ENCODE data around the gene IPCEF1.
"Not testable (repeated sequence)": the region's sequence is repeated elsewhere in the genome, so short reads cannot be mapped to it uniquely, and the experiment has no call there.

IPCEF1 gene

DNA sequence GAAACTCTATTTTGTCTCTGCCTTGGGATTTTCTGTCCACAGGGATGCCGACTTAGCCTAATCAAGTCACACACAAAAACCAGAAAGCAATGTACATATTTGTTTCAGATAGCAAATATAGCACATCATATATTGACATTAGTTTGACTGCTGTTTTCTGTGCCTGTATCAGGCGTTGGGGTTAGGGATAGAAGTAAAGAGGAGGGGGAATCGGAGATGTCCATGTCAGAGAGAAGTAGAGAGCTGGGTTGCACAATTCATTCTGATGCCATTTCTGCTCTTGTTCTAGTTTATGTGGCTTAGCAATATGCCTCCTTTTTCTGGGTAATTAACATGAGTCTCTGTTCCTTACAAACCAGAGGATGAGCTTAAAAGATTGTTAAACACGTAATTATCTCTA, 14.7 kb upstream of the IPCEF1 start:
- no peak for DNase-seq

DNA sequence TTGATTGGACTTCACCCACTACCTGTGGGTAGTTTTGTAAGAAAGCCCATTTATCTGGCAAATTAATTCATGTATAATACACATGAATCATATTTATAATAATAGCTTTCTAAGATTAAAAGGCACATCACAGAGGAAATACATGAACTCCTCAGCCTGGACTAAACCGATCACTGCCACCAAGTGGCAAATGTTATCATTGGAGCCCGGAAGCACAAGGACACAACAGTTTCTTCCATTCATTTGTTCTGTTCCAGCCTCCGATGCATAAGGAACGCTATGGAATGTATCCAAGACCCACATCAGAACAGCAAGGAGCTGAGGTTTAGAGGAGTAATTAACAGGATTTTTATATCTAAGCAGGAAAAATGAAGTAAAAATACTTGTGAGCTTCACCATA, 13.9 kb upstream of the IPCEF1 start:
- no peak for DNase-seq

DNA sequence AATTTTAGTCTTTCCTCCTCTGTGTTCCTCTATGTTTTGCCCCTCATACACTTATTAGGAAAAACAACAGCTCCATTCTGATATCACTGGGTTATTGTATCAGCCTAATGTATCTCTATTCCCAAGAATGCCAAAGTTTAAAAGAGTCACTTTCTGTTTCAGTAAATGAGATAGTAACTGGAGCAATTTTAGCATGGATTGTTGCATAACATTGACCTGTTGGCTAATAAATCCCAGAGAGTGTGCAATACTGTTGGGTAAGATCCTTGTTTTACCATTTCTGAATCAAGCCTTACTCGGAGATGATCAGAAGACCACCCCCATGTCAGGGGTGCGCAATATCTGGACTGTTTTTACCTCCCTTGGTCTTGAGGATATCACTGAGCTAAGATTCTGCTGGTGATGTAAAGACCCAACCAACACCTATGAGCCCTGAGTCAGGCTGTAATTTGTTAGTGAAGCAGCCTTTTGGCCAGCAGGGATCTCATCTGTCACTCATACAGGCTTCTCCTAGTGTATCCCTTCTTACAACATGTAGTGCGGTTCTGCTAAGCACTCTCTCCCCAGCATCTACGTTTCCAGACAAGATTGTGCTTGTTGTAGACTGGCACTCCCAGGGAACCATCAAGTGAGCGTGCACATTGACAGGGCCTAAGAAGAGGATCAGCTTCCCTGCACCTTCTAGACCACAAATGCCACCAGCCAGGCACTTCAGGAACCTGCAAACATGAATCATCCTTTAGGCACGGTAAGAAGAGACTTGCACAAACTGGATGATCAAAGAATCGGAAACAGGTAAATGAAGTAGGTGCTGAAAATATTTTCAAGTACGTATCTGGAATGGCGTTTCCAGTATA, 11.5 kb upstream of the IPCEF1 start:
- no peak for DNase-seq

DNA sequence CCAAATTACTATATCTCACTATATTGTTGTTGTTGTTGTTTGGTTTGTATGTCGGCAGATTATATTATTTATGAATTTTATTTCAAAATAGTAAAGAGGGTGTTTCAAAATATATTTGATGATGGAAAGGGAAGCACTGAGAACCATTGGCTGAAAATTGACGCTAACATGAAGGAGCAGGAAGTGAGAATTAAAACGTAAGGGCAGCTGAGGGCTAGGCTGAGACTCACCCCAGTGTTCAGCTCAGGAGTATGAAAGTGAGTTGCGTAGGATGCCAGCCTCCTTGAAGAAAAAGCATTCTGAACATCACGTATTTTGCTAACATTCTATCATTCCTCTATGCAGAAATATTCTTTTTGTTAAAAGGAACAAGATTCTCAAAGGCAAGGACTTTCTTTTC, 10.7 kb upstream of the IPCEF1 start:
- no peak for DNase-seq

DNA sequence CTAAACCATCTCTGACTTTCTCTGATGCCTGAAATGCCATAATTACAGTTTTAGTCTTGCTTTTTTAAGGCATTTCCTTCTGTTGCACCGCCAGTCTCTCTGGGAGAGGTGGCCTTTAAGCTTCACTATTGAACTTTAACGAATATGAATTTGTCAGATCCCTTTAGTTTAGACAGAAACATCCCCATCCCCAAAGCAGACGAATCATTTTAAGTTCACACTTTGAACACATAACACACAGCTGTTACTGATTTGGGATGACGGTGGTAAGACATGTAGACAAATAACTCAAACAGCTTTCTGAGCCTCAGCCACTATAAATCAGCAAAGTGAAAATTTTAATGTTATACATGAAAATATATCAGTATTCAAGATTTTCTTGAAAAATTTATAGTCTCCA, 7.2 kb upstream of the IPCEF1 start:
- no peak for DNase-seq

DNA sequence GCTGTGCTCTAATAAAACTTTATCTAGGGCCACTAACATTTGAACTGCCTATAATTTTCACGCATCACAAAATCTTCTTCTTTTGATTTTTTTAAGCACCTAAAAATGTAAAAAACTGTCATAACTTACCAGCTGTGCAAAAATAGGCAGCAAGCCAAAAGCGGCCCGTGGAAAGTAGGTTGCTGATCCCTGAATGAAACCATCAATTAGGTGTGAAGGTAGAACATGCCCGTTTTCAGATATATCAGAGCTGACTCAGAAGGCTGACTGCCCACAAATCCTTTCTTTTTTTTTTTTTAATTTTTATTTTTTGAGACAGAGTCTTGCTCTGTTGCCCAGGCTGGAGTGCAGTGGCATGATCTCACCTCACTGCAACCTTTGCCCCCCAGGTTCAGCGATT, 4.9 kb upstream of the IPCEF1 start:
- no peak for DNase-seq

DNA sequence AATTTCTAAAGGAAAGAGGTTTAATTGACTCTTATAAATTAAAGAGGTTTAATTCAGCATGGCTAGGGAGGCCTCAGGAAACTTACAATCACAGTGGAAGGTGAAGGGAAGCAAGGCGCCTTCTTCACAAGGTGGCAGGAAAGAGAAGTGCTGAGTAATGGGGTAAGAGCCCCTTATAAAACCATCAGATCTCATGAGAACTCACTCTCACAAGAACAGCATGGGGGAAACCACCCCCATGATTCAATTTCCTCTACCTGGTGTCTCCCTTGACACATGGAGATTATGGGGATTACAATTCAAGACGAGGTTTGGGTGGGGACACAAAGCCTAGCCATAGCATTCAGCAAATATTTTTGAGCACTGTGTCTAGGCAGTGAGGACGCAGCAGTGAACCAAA, 3.9 kb upstream of the IPCEF1 start:
- no peak for DNase-seq

DNA sequence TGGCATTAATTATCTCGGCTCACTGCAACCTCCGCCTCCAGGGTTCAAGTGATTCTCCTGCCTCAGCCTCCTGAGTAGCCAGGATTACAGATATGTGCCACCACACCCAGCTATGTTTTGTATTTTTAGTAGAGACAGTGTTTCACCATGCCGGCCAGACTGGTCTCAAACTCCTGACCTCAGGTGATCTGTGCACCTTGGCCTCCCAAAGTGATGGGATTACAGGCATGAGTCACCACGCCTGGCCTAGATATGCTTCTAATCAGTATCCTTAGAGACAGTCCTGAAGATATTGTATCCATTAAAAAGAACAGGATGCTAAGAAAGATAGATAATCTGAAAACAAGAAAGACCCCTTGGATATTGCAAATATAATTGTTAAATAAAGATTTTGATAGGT, 3.1 kb upstream of the IPCEF1 start:
- no peak for DNase-seq

DNA sequence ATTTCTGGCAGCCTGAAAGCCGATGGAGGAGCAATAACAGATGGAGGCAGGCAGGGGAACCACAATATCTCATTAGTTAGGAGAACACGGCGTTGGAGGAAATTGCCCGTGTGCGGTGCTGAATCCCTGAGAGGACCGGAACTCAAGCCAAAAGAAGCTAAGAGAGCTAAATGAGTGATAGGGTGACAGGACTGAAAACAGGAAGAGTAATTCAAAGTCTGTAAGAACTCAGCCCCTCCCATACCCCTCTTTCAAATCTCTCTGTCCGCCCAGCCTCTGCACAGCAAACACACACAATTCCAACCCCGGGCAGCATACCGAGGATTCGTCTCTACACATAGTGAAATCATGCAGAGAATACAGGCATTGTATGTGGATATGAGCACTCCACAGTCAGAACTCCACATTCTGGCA, 2.6 kb upstream of the IPCEF1 start:
- DNase-seq: no peak

DNA sequence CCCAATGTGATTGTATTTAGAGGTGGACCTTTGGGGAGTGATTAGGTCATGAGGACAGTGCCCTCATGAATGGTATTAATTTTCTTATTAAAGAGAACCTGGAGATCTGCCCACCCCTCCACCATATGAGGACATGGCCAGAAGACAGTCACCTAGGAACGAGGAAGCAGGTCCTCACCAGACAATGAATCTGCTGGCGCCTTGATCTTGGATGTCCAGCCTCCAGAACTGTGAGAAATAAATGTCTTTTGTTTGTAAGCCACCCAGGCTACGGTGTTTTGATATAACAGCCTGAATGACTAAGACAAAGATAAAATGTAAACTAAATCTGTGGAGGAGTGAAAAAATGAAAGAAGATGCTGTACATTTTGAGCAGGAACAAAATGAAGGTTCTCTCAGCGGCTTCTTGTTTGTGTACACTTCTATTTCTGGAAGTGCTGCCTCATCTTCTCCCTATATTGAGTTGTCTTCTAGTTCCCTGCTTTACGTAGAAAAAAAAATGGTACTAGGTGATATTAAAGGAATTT, 1.5 kb upstream of the IPCEF1 start:
- DNase-seq: no peak

DNA sequence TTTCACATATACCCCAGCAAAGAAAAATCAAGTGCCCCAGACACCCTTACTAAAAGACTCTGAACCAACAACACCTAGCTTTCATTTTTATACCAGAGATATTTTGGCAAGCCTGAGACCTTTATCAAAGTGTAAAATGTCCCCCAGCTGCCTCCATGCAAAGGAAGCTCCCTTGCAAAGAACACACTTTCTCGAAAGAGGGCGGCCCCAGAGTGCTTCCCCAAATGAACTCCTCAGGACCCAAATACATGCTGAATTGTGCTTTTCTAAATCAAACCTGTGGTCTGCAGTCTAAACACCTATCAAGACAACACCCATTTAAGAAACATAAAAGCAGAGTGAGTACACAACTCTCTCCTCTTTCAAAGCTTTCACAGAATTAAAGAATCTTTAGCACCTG, 490 bp downstream of the IPCEF1 start:
- no peak for DNase-seq

DNA sequence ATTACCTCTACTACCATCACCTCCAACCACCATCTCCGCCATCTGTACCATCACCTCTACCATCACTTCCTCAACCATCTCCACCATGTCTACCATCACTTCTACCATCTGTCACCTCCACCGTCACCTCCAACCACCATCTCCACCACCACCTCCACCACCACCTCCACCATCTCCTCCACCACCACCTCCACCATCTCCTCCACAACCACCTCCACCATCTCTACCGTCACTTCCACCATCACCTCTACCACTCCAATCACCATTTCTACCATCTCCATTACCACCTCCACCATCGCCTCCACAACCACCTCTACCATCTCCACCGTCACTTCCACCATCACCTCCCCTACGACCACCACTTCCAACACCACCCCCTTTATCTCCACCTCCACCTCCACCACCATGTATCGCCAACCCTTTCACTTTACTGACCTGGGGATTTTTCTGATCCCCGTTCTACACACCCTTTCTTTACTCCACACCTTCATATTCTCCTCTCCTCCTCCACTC, 2.3 kb downstream of the IPCEF1 start:
- no peak for DNase-seq

DNA sequence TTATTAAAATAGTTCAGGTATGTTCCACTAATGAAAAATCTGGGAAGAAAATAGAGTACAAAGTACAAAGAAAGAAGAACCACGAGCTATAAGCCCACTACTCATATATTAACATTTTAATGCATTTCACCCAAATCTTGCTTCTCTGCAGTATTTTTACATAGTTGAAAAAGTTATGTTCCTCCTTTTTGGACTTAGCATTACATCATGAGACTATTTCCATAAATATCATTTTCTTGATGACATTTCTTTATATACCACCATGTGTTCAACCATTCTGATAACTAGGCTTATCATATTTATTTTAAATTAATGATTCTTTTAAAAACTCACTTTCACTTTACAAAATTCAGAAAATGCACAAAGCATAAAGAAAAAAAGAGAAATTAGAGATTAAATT, 3.0 kb downstream of the IPCEF1 start:
- no peak for DNase-seq

DNA sequence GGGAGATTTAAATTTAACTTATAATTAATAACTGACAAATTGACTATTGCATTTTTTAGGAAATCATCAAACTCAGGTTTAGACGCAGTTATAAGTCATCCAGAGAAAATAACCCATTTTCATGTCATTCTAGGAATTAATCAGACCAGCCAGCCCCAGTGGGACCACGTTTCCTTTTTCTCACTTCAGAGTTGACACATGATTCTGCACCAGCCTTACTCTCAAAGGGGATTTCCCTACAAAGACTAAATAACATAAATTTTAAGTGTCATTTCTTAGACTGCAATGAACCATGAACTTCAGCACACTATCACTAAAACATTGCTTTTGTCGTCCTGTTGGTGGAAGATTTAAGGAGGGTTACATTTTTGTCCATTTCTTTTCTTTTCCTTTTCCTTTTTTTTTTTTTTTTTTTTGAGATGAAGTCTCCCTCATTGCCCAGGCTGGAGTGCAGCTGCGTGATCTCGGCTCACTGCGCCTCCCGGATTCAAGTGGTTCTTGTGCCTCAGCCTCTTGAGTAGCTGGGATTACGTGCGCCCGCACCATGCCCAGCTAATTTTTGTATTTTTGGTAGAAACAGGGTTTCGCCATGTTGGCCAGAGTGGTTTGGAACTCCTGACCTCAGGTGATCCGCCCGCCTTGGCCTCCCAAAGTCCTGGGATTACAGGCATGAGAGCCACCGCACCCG, 3.6 kb downstream of the IPCEF1 start:
- no peak for DNase-seq

DNA sequence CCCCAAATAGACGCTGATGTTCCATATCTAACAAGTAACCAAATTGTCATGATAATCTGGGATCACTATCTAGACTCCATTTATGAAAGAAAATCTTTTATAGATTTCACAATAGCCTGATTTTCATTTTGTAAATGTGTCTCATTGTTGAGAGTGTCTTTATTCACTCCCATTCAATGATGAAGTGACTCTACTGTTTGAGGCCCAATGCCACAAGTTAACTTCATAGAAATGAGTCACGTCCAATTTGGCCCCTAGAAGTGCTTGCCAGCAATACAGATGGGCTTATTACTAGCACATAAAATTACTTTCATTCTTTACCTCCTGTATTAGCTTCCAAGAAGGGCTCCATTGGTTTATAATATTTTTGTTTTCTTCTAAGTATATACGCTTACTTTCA, 6.3 kb downstream of the IPCEF1 start:
- DNase-seq: no peak

DNA sequence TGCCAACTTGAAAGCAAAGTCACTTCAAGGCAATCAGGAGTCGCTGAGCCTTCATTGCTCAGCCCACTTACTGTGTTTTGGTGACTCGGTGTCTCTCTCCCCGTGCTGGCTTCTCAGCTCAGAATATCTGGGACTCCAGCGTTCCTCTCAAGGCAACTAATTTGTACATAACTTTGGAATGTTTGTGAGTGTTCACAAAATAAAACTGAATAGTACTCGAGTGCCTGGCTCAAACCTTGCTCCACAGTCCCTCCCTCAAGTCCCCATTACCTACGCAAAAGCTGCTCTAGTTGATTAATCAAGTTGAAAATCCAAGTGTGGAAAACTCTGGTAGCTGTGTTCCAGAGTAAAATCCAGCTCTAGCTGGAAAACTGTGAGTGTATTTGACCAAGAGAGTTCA, 8.6 kb downstream of the IPCEF1 start:
- no peak for DNase-seq

DNA sequence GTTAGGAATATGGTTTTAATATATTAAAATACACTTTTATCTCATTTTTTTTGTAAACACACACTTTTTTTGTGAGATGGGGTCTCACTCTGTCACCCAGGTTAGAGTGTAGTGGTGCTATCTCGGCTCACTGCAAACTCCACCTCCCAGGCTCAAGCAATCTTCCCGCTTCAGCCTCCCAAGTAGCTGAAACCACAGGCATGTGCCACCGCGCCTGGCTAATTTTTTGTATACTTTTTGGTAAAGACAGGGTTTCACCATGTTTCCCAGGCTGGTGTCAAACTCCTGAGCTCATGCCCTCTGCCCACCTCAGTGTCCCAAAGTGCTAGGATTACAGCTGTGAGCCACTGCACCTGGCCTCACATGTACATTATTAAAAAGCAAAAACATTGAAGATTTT, 10.8 kb downstream of the IPCEF1 start:
- DNase-seq: no peak

DNA sequence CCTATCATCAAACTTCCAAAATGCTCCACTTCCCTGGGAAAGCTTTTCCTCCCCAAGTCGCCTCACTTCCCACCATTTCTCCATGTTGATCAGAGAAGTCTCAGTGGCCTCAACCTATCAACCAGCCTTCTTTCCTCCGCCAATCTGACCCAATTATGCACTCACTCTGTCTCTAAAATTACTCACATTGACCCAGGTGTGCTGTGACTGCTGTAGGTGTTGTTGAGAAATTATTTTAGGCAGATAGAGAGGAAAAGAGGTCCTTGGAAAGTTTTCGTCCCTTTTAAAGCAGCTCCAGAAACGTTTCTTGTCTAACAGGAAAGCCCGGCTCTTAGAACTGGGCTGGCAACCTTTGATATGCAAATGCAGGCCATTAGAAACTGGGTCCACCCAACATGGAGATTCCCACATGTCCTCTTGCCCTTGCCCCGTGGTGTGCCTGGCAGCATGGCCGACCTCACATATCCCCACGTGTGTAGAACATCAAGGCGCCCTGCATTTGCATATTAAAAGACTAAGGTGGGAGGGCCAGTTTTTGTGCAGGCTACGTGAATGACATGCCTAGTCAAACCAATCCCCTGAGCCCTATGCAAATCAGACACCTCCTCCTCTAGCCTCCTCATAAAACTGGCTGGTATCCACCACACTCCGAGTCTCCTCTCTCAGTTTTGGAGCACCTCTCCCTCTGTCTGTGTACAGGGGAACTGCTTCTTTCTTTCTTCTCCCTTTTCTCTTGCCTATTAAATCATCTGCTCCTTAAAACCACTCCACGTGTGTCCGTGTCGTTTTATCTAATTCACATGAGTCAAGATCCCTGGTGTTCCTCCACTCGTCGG, 12.9 kb downstream of the IPCEF1 start:
- DNase-seq: no peak

DNA sequence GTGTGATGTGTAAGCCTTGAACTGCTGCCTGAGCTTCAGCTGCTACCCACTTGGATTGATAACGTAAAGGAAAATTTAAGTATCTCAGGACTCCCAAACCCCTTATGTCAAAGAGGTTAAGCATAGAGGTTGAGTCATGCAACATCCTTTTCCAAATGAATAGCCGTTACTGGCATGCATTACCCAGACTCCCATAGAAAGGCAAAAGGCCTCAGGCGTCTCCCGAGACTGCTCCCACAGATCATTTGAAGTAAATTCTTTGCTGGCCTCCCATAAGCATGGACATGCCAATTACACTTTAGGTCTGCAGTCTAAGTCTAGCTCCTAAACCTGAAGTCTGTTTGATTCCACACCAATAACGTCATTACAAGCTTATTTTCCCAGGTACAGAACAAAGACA, 14.7 kb downstream of the IPCEF1 start:
- DNase-seq: no peak

DNA sequence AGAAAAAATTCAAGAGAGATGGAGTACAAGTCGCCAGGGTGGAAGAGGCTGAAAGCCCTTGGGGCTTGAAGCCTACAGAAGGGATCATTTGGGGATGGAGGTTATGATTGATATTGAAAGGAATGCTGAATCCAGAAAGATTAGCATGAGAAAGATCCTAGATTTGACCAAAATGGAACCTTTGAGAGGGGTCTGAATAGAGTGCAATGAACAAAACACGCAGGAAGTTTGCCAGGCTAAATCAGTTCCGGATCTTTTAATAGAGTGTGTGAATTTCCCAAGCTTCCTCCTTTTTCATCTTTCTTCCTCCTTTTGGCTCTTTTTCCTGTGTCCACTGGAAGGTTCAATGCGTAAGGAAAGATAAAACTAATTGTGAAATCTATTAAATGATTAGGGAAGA, 15.3 kb downstream of the IPCEF1 start:
- DNase-seq: no peak

DNA sequence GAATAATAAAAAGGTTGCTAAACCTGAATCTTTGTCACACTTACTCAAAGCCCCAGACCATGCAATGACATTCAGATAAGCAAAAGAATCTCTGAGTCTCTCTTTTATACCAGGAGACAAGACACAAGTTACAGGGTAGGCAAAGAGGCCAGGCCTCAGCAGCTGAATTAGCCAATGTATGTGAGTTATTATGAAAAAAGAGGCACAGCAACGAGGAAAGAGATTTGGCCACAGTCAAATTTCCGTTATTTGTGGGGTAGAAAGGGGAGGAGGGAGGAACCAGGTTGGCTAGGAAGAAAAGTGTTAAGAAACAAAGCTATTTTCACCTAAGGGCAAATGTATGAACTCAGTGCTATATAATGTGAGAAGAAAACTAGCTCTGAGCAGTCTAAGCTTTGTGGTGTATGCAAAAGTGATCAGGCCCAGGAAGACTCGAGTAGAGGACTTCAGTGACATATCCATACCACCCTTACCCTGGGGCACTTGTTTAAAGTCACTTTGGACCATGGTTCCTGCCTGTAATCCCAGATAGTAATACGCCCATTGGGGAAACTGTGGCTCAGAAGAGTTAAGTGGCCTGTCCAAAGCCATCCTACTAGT, 19.1 kb downstream of the IPCEF1 start:
- no peak for DNase-seq

DNA sequence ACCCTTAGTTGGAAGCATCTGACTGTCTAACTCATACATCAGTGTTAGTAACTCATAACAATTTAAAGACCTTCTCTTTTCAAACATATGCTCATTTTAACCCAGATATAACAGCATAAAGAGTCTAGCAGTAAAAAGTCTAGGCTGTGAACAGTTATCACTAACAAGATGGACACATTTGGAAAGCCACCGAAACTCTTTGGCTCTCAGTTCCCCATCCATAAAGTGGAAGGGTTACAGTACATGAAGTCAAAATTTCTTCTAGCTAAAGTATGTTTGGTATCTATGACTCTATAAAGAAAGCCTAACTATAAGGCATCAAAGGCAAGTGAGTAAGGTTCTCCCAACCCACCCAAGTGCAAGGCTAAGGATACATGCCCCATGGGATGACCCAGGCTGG, 22.5 kb downstream of the IPCEF1 start:
- DNase-seq: not testable (repeated sequence)

DNA sequence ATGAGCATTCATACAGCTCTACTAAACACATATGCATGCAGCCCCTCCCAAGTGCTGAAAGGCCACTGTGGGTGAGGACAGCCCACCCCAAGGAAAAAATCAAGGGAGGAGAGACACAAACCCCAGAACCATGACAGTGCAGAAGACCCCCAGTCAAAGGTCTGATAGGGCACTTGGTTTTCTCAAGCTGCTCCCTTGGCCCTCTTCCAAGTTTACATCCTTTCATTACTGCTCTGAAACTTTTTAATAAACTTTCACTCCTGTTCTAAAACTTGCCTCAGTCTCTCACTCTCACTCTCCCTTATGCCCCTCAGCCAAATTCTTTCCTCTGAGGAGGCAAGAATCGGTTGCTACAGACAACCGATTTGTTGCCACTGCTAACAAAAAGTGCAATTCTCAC, 24.9 kb downstream of the IPCEF1 start:
- no peak for DNase-seq

All from T-helper 9 cell (primary cell).